GM19395 (cell line): ENCODE data around the gene SEC23B.

ENCODE experiments used
- ATAC-seq: cut with Tn5 transposase; IDR thresholded peaks from one replicate; pipeline ENCODE4 v1.9.1; 2021; ENCODE audit warnings: mild to moderate bottlenecking, moderate library complexity; ENCODE audit not compliant: unreplicated experiment

SEC23B gene

GRCh38 chr20:18580012-18580411 lies 72.3 kb downstream of the SEC23B start:
- no peak for ATAC-seq

GRCh38 chr20:18585134-18585533 lies 77.4 kb downstream of the SEC23B start:
- ATAC-seq, result no peak

- peak; percentile 94 for ATAC-seq
Observed at GRCh38 chr20:18587665-18588573, 80.2 kb downstream of the SEC23B start, which contains the start of gene DTD1. Gene DTD1 (plus strand): TSS chr20:18588054. CDS start chr20:18588073, 19 bp downstream.

GRCh38 chr20:18588574-18588933 lies 80.8 kb downstream of the SEC23B start:
- ATAC-seq, result peak; percentile 16

GRCh38 chr20:18589941-18590674 lies 82.4 kb downstream of the SEC23B start:
- no peak for ATAC-seq

GRCh38 chr20:18596270-18596669 lies 88.5 kb downstream of the SEC23B start:
- no peak for ATAC-seq

- no peak for ATAC-seq
Observed at GRCh38 chr20:18609741-18610140, 102.0 kb downstream of the SEC23B start.
